HG03135 (cell line): ENCODE data around the gene A2ML1.
"Not testable (repeated sequence)": the region's sequence is repeated elsewhere in the genome, so short reads cannot be mapped to it uniquely, and the experiment has no call there.

ENCODE experiments used
- ATAC-seq: cut with Tn5 transposase; IDR thresholded peaks from one replicate; pipeline ENCODE4 v1.9.1; 2021; ENCODE audit warnings: mild to moderate bottlenecking, moderate library complexity; ENCODE audit not compliant: unreplicated experiment

A2ML1 gene

DNA sequence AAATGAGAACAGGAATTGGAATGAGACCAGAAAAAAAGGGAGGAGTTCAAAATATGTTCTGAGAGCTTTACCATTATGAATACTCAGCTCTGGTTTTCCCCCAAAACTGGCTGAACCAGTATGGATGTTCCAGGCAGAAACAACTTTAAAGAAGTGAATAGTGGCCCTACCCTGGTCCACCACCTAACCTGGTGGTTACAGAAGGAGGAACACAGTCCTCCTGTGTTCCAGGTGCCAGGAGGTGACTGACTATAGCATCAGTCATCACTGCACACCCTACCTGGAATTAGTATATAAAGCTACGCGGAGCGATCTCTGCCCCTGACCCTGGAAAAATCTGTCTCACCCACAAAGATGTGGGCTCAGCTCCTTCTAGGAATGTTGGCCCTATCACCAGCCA, at the start of gene A2ML1:
Gene A2ML1 (plus strand): TSS at position 324 of the 400 bp plus-strand sequence. CDS start 31 bp downstream, at position 355.
- ATAC-seq: no peak

DNA sequence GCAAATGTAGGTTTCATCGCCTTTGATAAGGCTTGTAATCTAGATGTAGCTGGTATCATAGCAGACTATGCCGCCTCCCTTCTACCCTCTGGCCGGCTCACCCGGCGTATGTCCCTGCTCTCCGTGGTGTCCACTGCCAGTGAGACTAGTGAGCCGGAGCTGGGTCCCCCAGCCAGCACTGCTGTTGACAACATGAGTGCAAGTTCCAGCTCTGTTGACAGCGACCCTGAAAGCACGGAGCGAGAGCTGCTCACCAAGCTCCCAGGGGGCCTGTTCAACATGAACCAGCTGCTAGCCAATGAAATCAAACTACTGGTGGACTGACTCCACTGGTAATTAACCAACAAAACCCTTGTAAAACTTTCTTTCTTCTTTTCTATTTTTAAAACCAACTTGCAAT, 49.0 kb upstream of the A2ML1 start:
- ATAC-seq: no peak

DNA sequence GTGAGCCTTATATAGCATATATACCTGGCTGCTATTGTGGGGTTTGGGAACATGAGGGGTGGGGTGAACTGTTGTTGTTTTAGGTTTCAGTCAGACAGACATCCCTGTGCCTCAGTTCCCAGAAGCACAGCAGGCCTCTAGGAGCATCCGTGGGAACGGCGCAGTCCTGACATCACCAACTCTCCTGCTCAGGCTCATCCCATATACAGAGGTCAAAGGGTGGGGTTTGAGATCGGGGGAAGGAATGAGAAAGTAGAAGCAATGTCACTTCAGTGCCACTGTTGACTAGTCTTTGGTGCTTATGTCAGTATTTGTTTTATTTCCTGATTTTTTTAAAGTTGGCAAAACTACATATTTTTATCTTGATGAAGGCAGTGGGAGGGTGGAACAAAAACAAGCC, 43.1 kb upstream of the A2ML1 start:
- ATAC-seq: no peak

DNA sequence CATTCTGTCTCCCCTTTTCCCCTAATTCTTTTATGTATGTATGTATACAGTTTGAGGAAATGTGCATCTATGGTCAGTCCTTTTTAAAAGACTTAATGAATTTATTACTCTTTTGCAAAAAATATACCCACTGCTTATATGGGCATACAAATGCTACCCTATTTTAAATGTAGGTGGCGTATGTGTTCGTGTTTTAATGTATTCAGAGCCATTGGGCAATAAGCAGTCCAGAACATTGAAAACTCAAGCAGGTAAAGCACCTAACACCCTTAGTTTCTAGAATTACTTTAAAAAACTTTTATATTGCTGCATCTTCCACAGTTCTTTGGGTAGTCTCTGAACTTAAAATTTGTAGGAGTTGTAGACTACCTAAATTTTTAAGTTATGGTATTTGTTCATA, 42.6 kb upstream of the A2ML1 start:
- ATAC-seq: no peak

DNA sequence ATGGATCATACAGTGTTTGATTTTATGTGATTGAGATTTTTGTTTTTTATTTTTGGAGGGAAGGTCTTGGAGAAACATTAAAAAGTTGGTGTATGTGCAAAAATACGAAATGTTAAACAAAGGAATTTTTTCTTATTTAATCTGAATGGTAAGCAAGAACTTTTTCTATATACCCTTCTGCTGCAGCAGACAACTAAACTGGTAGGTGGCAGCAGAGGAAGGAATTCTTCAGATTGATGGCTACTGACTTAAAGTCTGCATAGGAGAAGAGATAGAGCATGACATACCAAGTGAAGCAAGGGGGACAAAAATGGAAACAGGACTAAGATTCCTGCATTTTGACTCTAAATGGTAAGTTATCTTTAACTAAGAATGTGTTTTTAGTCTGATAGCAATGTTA, 42.0 kb upstream of the A2ML1 start:
- ATAC-seq: no peak

DNA sequence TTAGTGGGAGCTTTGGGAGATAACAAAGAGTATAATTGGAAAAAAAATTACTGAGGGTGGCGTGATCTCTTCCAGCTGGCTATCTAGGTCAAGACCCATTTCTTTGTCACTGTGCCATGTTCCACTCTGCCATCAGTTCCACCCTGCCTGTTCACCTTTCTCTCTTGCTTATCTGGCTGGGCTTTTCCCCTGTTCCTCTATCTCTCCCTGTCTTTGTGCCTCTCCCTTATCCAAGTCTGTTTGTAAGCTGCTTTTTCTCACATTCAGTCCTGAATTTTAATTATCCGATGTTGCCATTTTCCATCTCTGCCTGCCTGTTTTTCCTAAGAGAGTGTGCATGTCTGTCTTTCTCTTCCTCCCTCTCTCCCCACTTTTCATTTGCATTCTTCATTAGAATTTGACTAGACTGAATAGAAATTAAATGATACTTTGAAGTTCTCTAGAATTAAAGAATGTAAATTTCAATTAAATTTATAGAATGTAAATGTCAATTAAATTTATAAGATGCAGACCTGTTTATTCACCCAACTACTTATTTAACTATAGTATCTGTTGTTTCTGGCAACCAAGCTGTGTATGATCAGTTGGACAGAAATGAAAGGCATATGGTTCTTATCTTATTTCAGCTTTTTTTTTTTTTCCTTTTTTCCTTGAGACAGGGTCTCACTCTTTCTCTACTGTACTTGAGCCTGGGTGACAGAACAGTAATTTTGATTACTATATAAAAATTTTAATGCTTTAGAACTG, 40.9 kb upstream of the A2ML1 start:
- no peak for ATAC-seq

DNA sequence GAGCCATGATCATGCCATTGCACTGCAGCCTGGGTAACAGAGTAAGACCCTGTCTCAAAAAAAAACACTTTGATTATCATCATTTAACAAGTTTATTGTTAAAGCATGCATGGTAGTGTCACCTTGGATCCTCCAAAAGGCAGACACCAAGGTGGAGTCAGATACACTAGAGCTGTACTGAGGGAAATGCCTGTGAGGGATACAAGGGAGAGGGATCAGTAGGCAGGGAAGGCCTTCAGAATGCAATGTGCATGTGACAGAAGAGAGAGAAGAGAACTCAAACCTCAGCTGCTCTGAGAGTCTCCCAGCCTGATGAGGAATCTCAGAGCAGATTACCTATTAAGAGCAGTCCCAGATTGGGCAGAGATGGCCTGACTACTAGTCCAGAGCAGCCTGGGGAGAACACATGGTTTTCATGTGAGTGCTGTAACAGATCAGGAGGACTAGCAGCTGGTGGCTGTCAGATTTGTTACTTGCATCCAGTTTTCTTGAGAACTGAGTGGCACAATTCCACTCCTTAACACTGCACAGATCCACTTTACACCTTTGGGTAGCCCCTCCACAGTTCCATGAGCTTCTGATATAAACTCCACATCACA, 38.0 kb upstream of the A2ML1 start:
- ATAC-seq: no peak

DNA sequence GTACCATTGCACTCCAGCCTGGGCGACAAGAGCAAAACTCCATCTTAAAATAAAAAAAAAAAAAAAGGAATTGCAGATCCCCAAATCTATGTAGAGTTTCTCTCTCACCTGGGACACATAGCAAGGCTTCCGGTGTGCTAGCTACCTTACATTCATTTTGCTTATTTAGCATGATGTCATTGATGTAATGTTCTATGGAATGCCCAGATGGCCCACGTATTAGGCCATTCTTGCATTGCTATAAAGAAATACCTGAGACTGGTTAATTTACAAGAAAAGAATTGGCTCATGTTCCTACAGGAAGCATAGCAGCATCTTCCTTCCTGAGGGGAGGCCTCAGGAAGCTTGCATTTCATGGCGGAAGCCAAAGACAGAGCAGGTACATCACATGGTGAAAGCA, 36.9 kb upstream of the A2ML1 start:
- ATAC-seq: no peak

DNA sequence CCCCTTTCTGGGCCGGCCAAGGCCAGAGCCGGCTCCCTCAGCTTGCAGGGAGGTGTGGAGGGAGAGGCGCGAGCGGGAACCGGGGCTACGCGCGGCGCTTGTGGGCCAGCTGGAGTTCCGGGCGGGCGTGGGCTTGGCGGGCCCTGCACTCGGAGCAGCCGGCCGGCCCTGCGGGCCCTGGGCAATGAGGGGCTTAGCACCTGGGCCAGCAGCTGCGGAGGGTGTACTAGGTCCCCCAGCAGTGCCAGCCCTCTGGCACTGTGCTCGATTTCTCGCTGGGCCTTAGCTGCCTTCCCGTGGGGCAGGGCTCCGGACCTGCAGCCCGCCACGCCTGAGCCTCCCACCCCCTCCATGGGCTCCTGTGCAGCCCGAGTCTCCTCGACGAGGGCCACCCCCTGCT, 35.2 kb upstream of the A2ML1 start:
- ATAC-seq: not testable (repeated sequence)

DNA sequence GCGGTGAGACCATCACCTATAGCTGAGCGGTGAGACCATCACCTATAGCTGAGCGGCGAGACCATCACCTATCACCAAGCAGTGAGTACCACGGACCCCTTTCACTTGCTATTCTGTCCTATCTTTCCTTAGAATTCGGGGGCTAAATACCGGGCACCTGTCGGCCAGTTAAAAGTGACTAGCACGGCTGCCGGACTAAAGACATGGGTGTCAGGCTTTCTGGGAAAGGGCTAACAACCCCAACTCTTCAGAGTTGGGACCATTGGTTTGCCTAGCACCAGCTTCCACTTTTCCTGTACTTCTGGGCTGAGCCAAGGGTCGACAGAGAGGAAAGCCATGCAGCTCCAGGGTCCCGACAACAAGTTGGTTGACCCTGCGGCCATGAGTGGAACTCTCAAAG, 33.7 kb upstream of the A2ML1 start:
- ATAC-seq: not testable (repeated sequence)

DNA sequence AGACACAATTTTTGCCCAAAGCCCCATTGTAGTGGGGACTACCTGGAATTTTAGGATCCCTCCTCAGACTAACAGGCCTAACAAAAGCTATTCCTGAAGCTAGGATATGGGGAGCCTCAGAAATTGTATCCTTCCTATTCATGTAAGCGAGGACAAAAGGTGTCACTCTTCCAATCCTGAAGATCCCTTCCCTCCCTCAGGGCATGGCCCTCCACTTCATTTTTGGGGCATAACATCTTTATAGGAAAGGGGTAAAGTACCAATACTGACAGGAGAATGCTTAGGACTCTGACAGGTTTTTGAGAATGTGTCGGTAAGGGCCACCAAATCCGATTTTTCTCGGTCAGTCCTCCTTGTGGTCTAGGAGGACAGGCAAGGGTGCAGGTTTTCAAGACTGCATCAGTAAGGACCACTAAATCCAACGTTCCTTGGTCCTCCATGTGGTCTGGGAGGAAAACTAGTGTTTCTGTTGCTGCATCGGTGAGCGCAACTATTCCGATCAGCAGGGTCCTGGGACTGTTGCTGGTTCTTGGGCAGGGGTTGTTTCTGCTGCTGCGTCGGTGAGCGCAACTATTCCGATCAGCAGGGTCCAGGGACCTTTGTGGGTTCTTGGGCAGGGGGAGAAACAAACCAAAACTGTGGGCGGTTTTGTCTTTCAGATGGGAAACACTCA, 32.9 kb upstream of the A2ML1 start:
- ATAC-seq: not testable (repeated sequence)

DNA sequence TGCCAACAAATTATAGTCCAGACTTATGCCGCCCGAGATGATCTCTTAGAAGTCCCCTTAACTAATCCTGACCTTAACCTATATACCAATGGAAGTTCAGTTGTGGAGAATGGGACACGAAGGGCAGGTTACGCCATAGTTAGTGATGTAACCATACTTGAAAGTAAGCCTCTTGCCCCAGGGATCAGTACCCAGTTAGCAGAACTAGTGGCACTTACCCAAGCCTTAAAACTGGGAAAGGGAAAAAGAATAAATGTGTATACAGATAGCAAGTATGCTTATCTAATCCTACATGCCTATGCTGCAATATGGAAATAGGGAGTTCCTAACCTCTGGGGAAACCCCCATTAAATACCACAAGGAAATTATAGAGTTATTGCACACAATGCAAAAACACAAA, 29.2 kb upstream of the A2ML1 start:
- not testable (repeated sequence) for ATAC-seq

DNA sequence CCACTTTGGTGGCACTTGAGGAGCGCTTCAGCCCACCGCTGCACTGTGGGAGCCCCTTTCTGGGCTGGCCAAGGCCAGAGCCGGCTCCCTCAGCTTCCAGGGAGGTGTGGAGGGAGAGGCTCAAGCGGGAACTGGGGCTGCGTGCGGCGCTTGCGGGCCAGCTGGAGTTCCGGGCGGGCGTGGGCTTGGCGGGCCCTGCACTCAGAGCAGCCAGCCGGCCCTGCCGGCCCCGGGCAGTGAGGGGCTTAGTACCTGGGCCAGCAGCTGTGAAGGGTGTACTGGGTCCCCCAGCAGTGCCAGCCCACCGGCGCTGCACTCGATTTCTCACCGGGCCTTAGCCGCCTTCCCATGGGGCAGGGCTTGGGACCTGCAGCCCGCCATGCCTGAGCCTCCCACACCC, 27.8 kb upstream of the A2ML1 start:
- not testable (repeated sequence) for ATAC-seq

DNA sequence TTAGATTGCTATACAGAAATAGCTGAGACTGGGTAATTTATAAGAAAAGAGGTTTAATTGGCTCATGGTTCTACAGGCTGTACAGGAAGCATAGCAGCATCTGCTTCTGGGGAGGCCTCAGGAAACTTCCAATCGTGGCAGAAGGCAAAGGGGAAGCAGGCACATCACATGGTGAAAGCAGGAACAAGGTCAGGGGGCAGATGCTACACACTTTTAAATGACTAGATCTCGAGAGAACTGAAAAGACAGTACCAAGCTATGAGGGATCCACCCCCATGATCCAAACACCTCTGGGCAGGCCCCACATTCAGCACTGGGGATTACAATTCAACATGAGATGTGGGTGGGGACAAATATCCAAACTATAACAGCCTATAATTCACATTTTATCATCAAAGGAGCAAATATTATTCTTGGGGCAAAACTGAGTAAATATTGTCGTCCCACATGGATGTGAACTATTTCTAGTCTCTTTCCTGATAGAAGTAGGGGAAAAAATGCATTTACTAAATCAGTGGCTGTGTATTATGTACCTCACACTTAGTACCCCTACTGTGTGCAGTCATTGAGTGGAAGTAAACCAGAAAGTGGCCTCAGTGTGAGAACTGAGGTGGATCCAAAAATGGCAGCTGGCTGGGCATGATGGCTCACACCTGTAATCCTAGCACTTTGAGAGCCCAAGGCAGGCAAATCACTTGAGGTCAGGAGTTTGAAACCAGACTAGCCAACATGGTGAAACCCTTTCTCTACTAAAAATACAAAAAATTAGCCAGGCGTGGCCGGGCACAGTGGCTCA, 25.4 kb upstream of the A2ML1 start:
- ATAC-seq: no peak

DNA sequence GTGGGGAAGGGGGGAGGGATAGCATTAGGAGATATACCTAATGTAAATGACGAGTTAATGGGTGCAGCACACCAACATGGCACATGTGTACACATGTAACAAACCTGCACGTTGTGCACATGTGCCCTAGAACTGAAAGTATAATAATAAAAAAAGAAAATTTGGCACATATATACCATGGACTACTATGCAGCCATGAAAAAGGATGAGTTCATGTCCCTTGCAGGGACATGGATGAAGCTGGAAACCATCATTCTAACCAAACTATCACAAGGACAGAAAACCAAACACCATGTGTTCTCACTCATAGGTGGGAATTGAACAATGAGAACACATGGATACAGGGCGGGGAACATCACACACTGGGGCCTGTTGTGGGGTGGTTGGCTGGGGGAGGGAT, 21.2 kb upstream of the A2ML1 start:
- not testable (repeated sequence) for ATAC-seq

DNA sequence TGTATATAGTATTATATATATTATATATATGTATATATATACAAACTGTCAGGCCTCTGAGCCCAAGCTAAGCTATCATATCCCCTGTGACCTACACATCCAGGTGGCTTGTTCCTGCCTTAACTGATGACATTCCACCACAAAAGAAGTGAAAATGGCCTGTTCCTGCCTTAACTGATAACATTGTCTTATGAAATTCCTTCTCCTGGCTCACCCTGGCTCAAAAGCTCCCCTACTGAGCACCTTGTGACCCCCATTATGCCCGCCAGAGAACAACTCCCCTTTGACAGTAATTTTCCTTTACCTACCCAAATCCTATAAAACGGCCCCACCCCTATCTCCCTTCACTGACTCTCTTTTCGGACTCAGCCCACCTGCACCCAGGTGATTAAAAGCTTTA, 17.6 kb upstream of the A2ML1 start:
- ATAC-seq: not testable (repeated sequence)

DNA sequence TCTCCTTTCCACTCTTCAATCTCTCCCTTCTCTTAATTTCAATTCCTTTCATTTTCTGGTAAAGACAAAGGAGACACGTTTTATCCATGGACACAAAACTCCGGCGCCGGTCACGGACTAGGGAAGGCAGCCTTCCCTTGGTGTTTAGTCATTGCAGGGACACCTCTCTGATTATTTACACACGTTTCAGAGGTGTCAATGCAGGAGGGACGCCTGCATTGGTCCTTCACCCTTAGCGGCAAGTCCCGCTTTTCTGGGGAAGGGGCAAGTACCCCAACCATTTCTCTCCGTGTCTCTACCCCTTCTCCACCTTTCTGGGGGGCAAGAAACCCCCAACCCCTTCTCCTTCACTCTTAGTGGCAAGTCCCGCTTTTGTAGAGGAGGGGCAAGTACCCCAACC, 16.9 kb upstream of the A2ML1 start:
- ATAC-seq: not testable (repeated sequence)

DNA sequence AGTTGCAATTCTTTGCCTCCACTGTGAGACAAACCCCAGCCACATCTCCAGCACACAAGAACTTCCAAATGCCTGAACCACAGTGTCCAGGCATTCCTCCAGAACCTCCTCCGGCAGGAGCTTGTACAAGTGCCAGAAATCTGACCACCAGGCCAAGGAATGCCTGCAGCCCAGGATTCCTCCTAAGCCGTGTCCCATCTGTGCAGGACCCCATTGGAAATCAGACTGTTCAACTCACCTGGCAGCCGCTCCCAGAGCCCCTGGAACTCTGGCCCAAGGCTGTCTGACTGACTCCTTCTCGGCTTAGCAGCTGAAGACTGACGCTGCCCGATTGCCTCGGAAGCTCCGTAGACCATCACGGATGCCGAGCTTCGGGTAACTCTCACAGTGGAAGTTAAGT, 15.3 kb upstream of the A2ML1 start:
- ATAC-seq: not testable (repeated sequence)

DNA sequence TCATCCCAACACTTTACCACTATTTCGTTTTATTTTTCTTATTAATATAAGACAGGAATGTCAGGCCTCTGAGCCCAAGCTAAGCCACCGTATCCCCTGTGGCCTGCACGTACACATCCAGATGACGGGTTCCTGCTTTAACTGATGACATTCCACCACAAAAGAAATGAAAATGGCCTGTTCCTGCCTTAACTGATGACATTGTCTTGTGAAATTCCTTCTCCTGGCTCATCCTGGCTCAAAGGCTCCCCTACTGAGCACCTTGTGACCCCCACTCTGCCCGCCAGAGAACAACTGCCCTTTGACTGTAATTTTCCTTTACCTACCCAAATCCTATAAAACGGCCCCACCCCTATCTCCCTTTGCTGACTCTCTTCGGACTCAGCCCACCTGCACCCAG, 12.3 kb upstream of the A2ML1 start:
- not testable (repeated sequence) for ATAC-seq

DNA sequence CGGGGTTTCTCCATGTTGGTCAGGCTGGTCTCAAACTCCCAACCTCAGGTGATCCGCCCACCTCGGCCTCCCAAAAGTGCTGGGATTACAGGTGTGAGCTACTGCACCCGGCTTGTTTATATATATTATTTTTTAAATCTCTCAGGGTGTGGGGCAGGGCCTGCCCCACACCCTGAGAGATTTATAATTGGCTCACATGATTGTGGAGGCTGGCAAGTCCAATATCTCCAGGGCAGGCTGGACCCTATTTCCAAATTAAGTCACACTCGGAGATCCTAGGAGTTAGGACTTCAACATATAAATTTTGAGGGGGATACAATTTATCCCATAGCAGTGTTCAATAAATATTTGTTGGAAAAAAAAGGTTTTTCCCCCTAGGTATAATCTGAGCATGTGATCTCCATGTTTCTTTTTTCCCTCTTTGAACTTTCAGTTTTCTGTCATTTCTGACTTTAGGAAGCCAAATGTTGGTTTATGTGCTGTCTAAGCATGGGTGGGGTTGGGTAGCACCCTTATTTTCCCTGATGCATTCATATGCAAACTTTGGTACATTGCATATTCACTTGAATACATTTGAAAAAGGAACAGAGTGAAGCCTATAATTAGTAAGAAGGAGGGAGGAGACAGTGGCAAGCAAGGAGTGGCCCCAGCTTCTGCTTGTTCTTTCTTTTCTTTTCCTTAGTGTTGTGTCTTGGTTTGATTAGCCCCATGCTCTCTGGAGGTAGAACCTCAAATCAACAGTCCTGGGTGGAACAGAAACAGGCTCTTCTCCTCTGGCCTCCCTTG, 8.7 kb upstream of the A2ML1 start:
- ATAC-seq: no peak
